K562 (cell line): ENCODE data around the gene TTC19. TPM values are rescaled to one million over a fixed set of nuclear protein-coding genes. Genes with fewer than 3 reads are reported as not detected.

Experiments
- ARID1B ChIP-seq: fragments of 450-650 bp; IDR thresholded peaks from 2 replicates; pipeline ENCODE4 v1.6.1; 2016; ENCODE audit warnings: antibody characterized with exemption, mild to moderate bottlenecking, inconsistent platforms
- CBX8 ChIP-seq: fragments of 200-600 bp; sonication (generic); IDR thresholded peaks from 2 replicates; pipeline ENCODE4 v1.6.1; 2012; ENCODE audit warnings: borderline replicate concordance, mixed run types, low read depth, mild to moderate bottlenecking, moderate library complexity, mixed read lengths, low read length, control low read depth, inconsistent platforms; ENCODE audit not compliant: poor library complexity, severe bottlenecking; ENCODE audit errors: extremely low read depth
- CEBPB ChIP-seq: fragments of 450-650 bp; IDR thresholded peaks from 2 replicates; pipeline ENCODE4 v1.6.1; 2016; ENCODE audit warnings: missing genetic modification characterization, missing compliant biosample characterization
- CHAMP1 ChIP-seq: fragments of 450-650 bp; IDR thresholded peaks from 2 replicates; pipeline ENCODE4 v1.6.1; 2016; ENCODE audit warnings: mild to moderate bottlenecking
- DPF2 ChIP-seq: fragments of 450-650 bp; IDR thresholded peaks from 2 replicates; pipeline ENCODE4 v1.6.1; 2016
- EP300 ChIP-seq: IDR thresholded peaks from 2 replicates; pipeline ENCODE4 v1.6.1; 2012; ENCODE audit warnings: low read length, improper control_type of control experiment
- EZH2 ChIP-seq: IDR thresholded peaks from 2 replicates; pipeline ENCODE4 v1.6.1; 2012; ENCODE audit warnings: low read depth, mild to moderate bottlenecking, inconsistent platforms, low read length, borderline replicate concordance
- FOS ChIP-seq: IDR thresholded peaks from 3 replicates; pipeline ENCODE4 v1.6.1; 2011; ENCODE audit not compliant: insufficient read length; ENCODE audit errors: extremely low read depth
- IRF9 ChIP-seq: fragments of 450-650 bp; IDR thresholded peaks from 2 replicates; pipeline ENCODE4 v1.6.1; 2016; ENCODE audit warnings: missing biosample characterization, missing genetic modification characterization
- KDM1A ChIP-seq, 2 experiments: fragments of 450-650 bp; IDR thresholded peaks; 2 replicates each; pipeline ENCODE4 v1.6.1; 2016; ENCODE audit warnings: mild to moderate bottlenecking in 2 of 2
- MAFG ChIP-seq: fragments of 450-650 bp; conservative IDR thresholded peaks from 2 replicates; pipeline ENCODE4 v1.6.1; 2016; ENCODE audit warnings: missing genetic modification characterization, missing compliant biosample characterization
- NCOA1 ChIP-seq: fragments of 450-650 bp; IDR thresholded peaks from 2 replicates; pipeline ENCODE4 v1.6.1; 2016; ENCODE audit warnings: low read depth
- NCOR1 ChIP-seq: fragments of 450-650 bp; IDR thresholded peaks from 2 replicates; pipeline ENCODE4 v1.6.1; 2016; ENCODE audit warnings: mild to moderate bottlenecking, moderate library complexity
- PHF21A ChIP-seq: fragments of 450-650 bp; IDR thresholded peaks from 2 replicates; pipeline ENCODE4 v1.6.1; 2017; ENCODE audit warnings: low read depth, borderline replicate concordance
- PKNOX1 ChIP-seq: fragments of 450-650 bp; IDR thresholded peaks from 2 replicates; pipeline ENCODE4 v1.6.1; 2016
- PRDM10 ChIP-seq: fragments of 450-650 bp; IDR thresholded peaks from 2 replicates; pipeline ENCODE4 v1.6.1; 2018; ENCODE audit not compliant: partially characterized antibody
- SMARCA4 ChIP-seq: fragments of 450-650 bp; IDR thresholded peaks from 2 replicates; pipeline ENCODE4 v1.6.1; 2016
- SRF ChIP-seq, 2 experiments: fragments of 250-450, 450-650 bp in 1 of 2; sonication (Bioruptor Pico) in 1 of 2; sonication (generic) in 1 of 2; formaldehyde crosslinking; IDR thresholded peaks; 2 replicates each; pipeline versions ENCODE4 v1.5.0 to v1.5.1; 2020 to 2022; ENCODE audit warnings: mild to moderate bottlenecking in 1 of 2, missing genetic modification reagents in 1 of 2
- ZNF23 ChIP-seq: fragments of 250-450 bp; sonication (Bioruptor Pico); IDR thresholded peaks from 2 replicates; pipeline ENCODE4 v1.4.0; 2020; ENCODE audit warnings: mild to moderate bottlenecking
- ZNF445 ChIP-seq: fragments of 250-450 bp; sonication (Bioruptor Pico); IDR thresholded peaks from 2 replicates; pipeline ENCODE4 v1.4.0; 2020; ENCODE audit warnings: low read depth, mild to moderate bottlenecking, moderate library complexity
- polyA plus RNA-seq, 8 experiments: library from polyadenylated mRNA; depleted of rRNA in 4 of 8; stranded (reverse) in 5 of 8; unstranded in 3 of 8; fragments of >200 nt; fragmentation: Nextera tagmentation in 2 of 8; fragmentation: Illumina TruSeq in 1 of 8; extraction: Ambion mirVana in 2 of 8; extraction: Trizol in 1 of 8; gene quantifications; 2 replicates each; pipeline versions ENCODE4 v1.2.1 to v1.2.3, GENCODE V29; 2011 to 2014; ENCODE audit warnings: inconsistent platforms in 1 of 8, missing spikeins in 1 of 8
- total RNA-seq, 7 experiments: library from RNA; depleted of rRNA in 6 of 7; stranded (reverse); fragments of >200 nt in 6 of 7; fragmentation: Illumina TruSeq in 2 of 7; extraction: Trizol in 2 of 7; gene quantifications; 2 replicates each; pipeline versions ENCODE4 v1.2.1 to v1.2.3, GENCODE V29; 2011 to 2021; ENCODE audit warnings: low replicate concordance in 1 of 7

The TTC19 gene
- total and polyA plus RNA-seq, 9 of the 15 experiments (the other 6 are each of a cell fraction or from before 2014, with no cell fraction given): 8.1 to 60.8 (median 25.3) TPM

GRCh38 chr17:15972497-15972951, 27.1 kb upstream of the TTC19 start (continued):
- TF ChIP-seq PHF21A (no peak), MAFG (tag) (peak; percentile 43), NCOR1 (0 out of 2 replicates have a peak, but pooled peaks have one; percentile 9), DPF2 (peak; percentile 74), ARID1B (peak; percentile 76), ZNF445 (CRISPR knock-in tag) (peak; percentile 94), ZNF23 (CRISPR knock-in tag) (no peak), CEBPB (tag) (peak; percentile 83), FOS (no peak), CHAMP1 (no peak), EP300 (peak; percentile 29; the same call in 1 of the 2 replicates), SRF (CRISPR knock-in tag; IDR thresholded peaks at IDR 0.05) (peak in 1 of 2 experiments; percentile 88; a peak in 2 of 4 replicates), KDM1A (IDR thresholded peaks at IDR 0.05) (peak; percentile 63 to 64), NCOA1 (no peak), EZH2 (no peak), CBX8 (no peak), PKNOX1 (peak; percentile 30; the same call in 1 of the 2 replicates), IRF9 (tag) (no peak), SMARCA4 (peak; percentile 49), PRDM10 (peak; percentile 50)
